K562 (cell line): ENCODE results near the gene CPLANE2. TPM values are rescaled to one million over a fixed set of nuclear protein-coding genes. Genes with fewer than 3 reads are reported as not detected.
"Not testable (repeated sequence)": the region's sequence is repeated elsewhere in the genome, so short reads cannot be mapped to it uniquely, and the experiment has no call there.

Experiments
- ATAC-seq: fragments of 200-7000 bp; cut with Tn5 transposase; 3 replicates; pipeline ENCODE4 v1.9.1; 2020; ENCODE audit warnings: moderate library complexity
- BruUV-seq: library from RNA; stranded (reverse); fragments of 400-500 nt; replicated peaks from 2 replicates; lab custom pipeline; 2021; lab: Mats Ljungman, UMichigan
- CTCF ChIA-PET: fragments of 300-600 bp; formaldehyde crosslinking; extraction: SDS; loops from one replicate; lab custom pipeline; 2021; ENCODE audit warnings: low intra/inter-chr PET ratio; lab: Yijun Ruan, JAX
- POLR2A ChIA-PET: fragments of 300-600, 350-650 bp; sonication (Branson Sonifier 250); formaldehyde crosslinking; extraction: SDS; loops from one replicate; lab custom pipeline; 2021; ENCODE audit warnings: antibody characterized with exemption, inconsistent platforms; lab: Yijun Ruan, JAX
- DNase-seq, 4 experiments: peaks; one replicate each; pipeline versions ENCODE4 v3.0.0 to v3.0.0-alpha.2; 2011 to 2018; ENCODE audit warnings: low spot score in 3 of 4, mixed read lengths in 3 of 4; ENCODE audit errors: extremely low read depth in 1 of 4
- FAIRE-seq: peaks from 2 replicates; lab custom pipeline; 2011; peaks lifted over from hg19 to GRCh38; lab: Jason Lieb, UNC
- H2AFZ ChIP-seq: 2 replicates; pipeline ENCODE4 v1.6.0; 2011; ENCODE audit warnings: low read depth, low read length, control low read depth, inconsistent platforms
- H3K27ac ChIP-seq: fragments of 200-600 bp; 3 replicates; pipeline ENCODE4 v1.8.0; 2011; ENCODE audit warnings: low read depth, mild to moderate bottlenecking, control low read depth, inconsistent platforms, low read length, moderate library complexity, mixed read lengths; ENCODE audit errors: extremely low read depth
- H3K27me3 ChIP-seq, 2 experiments: fragments of 300-600 bp in 1 of 2; 2 replicates in 1 of 2; 3 replicates in 1 of 2; pipeline versions ENCODE4 v1.6.0 to v1.8.0; 2011; ENCODE audit warnings: inconsistent platforms in 2 of 2, low read length in 2 of 2, mild to moderate bottlenecking in 1 of 2, mixed read lengths in 1 of 2, moderate library complexity in 1 of 2; ENCODE audit not compliant: control insufficient read depth in 2 of 2, insufficient read depth in 2 of 2
- H3K36me3 ChIP-seq: fragments of 300-600 bp; 3 replicates; pipeline ENCODE4 v1.8.0; 2011; ENCODE audit warnings: mild to moderate bottlenecking, low read length, inconsistent platforms; ENCODE audit not compliant: control insufficient read depth, insufficient read depth
- H3K4me1 ChIP-seq, 2 experiments: fragments of 200-600 bp in 1 of 2; replicated peaks in 1 of 2; 2 replicates in 1 of 2; 3 replicates in 1 of 2; pipeline versions ENCODE4 v1.5.1 to v1.8.0; 2011; ENCODE audit warnings: inconsistent platforms in 2 of 2, low read length in 2 of 2, mild to moderate bottlenecking in 1 of 2, mixed read lengths in 1 of 2, moderate library complexity in 1 of 2; ENCODE audit not compliant: control insufficient read depth in 2 of 2, insufficient read depth in 2 of 2
- H3K4me2 ChIP-seq: 2 replicates; pipeline ENCODE4 v1.6.1; 2011; ENCODE audit warnings: low read length, control low read depth, inconsistent platforms, mixed read lengths; ENCODE audit not compliant: insufficient read depth
- H3K4me3 ChIP-seq: fragments of 200-600 bp; sonication (generic), shearing (Covaris generic); 2 replicates; pipeline ENCODE4 v1.5.1; 2016; ENCODE audit warnings: control low read depth, inconsistent platforms
- H3K79me2 ChIP-seq: fragments of 200-600 bp; 3 replicates; pipeline ENCODE4 v1.8.0; 2011; ENCODE audit warnings: low read length, inconsistent platforms; ENCODE audit not compliant: control insufficient read depth, insufficient read depth
- H3K9ac ChIP-seq, 2 experiments: 2 replicates each; pipeline versions ENCODE4 v1.6.0 to v1.6.1; 2011; ENCODE audit warnings: low read depth in 2 of 2, low read length in 2 of 2, control low read depth in 1 of 2, inconsistent platforms in 1 of 2, mild to moderate bottlenecking in 1 of 2, mixed read lengths in 1 of 2; ENCODE audit not compliant: insufficient read depth in 1 of 2
- H3K9me1 ChIP-seq: one replicate; pipeline ENCODE4 v1.6.0; 2011; ENCODE audit warnings: inconsistent platforms, mild to moderate bottlenecking, low read length, moderate library complexity; ENCODE audit not compliant: control insufficient read depth, insufficient read depth
- H3K9me3 ChIP-seq: replicated peaks from 2 replicates; pipeline ENCODE4 v1.5.1; 2011; ENCODE audit warnings: low read depth, low read length, inconsistent platforms; ENCODE audit not compliant: control insufficient read depth, insufficient read depth
- H4K20me1 ChIP-seq: replicated peaks from 2 replicates; pipeline ENCODE4 v1.6.1; 2011; ENCODE audit warnings: low read length, inconsistent platforms, mixed read lengths; ENCODE audit not compliant: control insufficient read depth, insufficient read depth
- SMARCA5 ChIP-seq: fragments of 450-650 bp; IDR thresholded peaks from 2 replicates; pipeline ENCODE4 v1.6.1; 2016
- ZNF121 ChIP-seq: sonication (generic); formaldehyde crosslinking; conservative IDR thresholded peaks from 2 replicates; pipeline ENCODE4 v1.8.0; 2022; ENCODE audit warnings: missing genetic modification reagents
- ZNF609 ChIP-seq: sonication (generic); formaldehyde crosslinking; IDR thresholded peaks from 2 replicates; pipeline ENCODE4 v1.8.1; 2023; ENCODE audit warnings: missing genetic modification reagents, mild to moderate bottlenecking, borderline replicate concordance
- WGBS: fragments of 100-300 bp; shearing (Covaris generic); methylation state at CpG from one replicate; pipeline ENCODE4 v1.1.6; 2016; ENCODE audit warnings: low coverage, mixed read lengths; ENCODE audit not compliant: insufficient coverage; ENCODE audit errors: missing lambda C conversion rate; 5-methylcytosine and 5-hydroxymethylcytosine counted together
- in situ Hi-C: fragments of 300-500 bp; cut with MboI; formaldehyde crosslinking; loops from 4 replicates; pipeline ENCODE4 v1.15.0; 2018; ENCODE audit warnings: inconsistent platforms, mixed read lengths
- intact Hi-C: fragments of 100-400 bp; cut with micrococcal nuclease; formaldehyde crosslinking; loops from 2 replicates; pipeline ENCODE4 v1.14.2; 2022
- polyA plus RNA-seq, 8 experiments: library from polyadenylated mRNA; depleted of rRNA in 4 of 8; stranded (reverse) in 5 of 8; unstranded in 3 of 8; fragments of >200 nt; fragmentation: Nextera tagmentation in 2 of 8; fragmentation: Illumina TruSeq in 1 of 8; extraction: Ambion mirVana in 2 of 8; extraction: Trizol in 1 of 8; gene quantifications; 2 replicates each; pipeline versions ENCODE4 v1.2.1 to v1.2.3, GENCODE V29; 2011 to 2014; ENCODE audit warnings: inconsistent platforms in 1 of 8, missing spikeins in 1 of 8
- total RNA-seq, 7 experiments: library from RNA; depleted of rRNA in 6 of 7; stranded (reverse); fragments of >200 nt in 6 of 7; fragmentation: Illumina TruSeq in 2 of 7; extraction: Trizol in 2 of 7; gene quantifications; 2 replicates each; pipeline versions ENCODE4 v1.2.1 to v1.2.3, GENCODE V29; 2011 to 2021; ENCODE audit warnings: low replicate concordance in 1 of 7

CPLANE2 gene
- total and polyA plus RNA-seq, 9 of the 15 experiments (the other 6 are each of a cell fraction or from before 2014, with no cell fraction given) = 0.17 to 20.9 (median 8.1) TPM

DNA sequence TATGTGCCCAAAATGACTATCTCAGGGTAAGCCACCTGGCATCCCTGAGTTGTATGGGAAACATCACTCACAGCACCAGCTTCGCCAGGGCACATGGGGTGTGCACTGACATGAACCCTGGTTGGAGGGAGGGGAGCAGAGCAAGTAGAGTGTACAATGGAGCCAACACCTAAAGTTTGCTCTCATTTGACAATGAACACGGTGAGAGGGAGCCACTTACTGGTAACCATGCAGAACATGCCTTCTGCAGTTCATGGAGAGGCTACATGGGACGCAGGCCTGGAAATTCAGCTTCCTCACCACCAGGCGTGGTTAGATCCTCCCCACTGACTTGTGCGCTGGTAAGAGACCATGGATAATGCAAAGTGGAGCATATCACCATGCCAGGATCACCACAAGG is 10.0 kb upstream of the CPLANE2 start (continued):
- TF ChIP-seq ZNF609 = no peak

- H3K79me2 ChIP-seq, ATAC-seq, BruUV-seq, H3K9me3 ChIP-seq, in situ Hi-C loops, FAIRE-seq, DNase-seq, H3K9ac ChIP-seq, H2AFZ ChIP-seq, H3K27ac ChIP-seq, H3K27me3 ChIP-seq, H3K4me2 ChIP-seq, H3K9me1 ChIP-seq, H3K4me3 ChIP-seq, H4K20me1 ChIP-seq: not testable (repeated sequence)
- Histone ChIP-seq H3K4me1 (peaks cover 17 to 49% of the 10 kb centered on the region in 2 experiments), H3K36me3 (peaks cover 38% of the 10 kb centered on the region)
- intact Hi-C loops = loop anchor here (5.0 kb wide), 1 partner anchor 106 kb away; the partner anchor contains the start of gene FBXO42
- ChIA-PET CTCF (interaction anchor here (0.6 to 0.9 kb wide), 3 partner anchors 41 to 164 kb away, joined by 3 read pairs; no protein-coding TSS in a partner anchor), POLR2A (interaction anchor here (0.6 to 1.5 kb wide), 4 partner anchors 9 to 190 kb away, joined by 4 to 6 read pairs (median 4); partner anchors contain the start of gene CPLANE2)
- TF ChIP-seq ZNF121 (CRISPR knock-in tag) = peak; percentile 73
- TF ChIP-seq SMARCA5 = peak; percentile 42; the same call in 1 of the 2 replicates
- 88% methylated on average over 1 of the region's 1 CpG for WGBS
Observed at GRCh38 chr1:16246239-16246638, 9.3 kb upstream of the CPLANE2 start.
